Left forelimb (tissue), 1 donor: ENCODE data around the gene EFNA2.
"Not testable (repeated sequence)": the region's sequence is repeated elsewhere in the genome, so short reads cannot be mapped to it uniquely, and the experiment has no call there.

Experiments
- DNase-seq: peaks from one replicate; pipeline ENCODE4 v3.0.0-alpha.2; 2018; ENCODE audit warnings: low spot score

The EFNA2 gene

DNA sequence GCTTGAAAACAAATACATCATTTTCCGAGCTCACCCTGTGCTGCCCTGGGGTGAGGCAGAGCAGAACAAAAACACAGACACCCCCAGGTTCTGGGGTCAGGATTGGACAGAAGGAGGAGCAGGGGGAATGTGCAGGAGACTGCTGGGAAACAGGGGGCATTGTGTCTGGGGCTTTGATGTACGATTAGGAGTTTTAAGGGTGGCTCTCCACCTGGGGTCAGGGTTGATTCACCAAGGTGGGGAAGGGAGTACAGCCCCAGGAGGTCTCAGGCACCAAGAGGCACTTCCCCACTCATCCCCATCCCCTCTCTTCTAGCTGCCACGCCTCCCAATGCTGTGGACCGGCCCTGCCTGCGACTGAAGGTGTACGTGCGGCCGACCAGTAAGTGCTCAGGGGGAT, 12.6 kb downstream of the EFNA2 start:
- DNase-seq: no peak

DNA sequence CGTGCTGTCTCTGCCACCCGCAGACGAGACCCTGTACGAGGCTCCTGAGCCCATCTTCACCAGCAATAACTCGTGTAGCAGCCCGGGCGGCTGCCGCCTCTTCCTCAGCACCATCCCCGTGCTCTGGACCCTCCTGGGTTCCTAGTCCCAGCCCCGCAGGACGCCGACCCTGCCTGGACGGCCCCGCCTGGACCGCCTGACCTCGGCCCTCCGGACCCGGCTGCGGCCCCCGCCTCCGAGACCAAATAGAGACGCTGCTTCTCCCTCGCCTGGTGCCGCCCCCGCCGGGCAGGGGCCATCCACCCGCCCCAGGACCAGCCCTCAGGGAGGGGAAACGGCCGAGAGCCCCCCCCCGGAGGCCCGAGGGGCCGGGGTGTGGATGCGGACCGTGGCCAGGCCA, 14.1 kb downstream of the EFNA2 start:
- no peak for DNase-seq

DNA sequence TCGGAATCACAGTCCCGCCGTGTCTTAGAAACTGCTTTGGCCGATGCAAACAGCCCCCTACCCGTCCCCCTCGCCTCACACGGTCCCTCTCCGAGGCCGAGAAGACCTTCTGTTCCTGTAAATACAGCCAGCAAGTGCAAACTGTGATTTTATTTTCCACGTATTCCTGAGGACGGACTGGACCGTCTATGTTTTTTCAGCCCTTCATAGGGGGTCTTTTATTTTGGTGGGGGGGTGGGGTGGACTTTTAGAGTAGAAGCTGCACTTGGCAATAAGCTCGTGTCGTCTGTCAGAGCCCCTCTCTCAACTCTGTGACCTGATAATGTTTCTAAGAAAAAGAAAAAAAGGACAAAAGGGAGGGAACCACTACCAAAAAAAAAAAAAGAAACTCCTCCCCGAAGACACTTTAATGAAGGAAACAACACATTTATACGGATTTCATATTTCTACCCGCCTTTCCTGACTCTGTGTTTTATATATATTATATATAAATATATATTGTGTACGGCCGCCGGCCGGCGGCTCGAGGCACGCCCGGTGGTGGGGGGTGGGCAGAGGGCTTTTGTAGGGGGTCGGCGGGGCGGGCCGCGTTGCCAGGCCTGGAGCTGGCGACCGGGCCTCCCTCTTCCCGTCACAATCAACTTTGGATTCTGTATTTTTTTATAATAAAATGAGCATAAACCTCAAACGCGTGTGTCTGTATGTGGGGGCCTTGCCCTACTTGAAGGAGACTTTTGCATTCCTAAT, 15.2 kb downstream of the EFNA2 start:
- no peak for DNase-seq

DNA sequence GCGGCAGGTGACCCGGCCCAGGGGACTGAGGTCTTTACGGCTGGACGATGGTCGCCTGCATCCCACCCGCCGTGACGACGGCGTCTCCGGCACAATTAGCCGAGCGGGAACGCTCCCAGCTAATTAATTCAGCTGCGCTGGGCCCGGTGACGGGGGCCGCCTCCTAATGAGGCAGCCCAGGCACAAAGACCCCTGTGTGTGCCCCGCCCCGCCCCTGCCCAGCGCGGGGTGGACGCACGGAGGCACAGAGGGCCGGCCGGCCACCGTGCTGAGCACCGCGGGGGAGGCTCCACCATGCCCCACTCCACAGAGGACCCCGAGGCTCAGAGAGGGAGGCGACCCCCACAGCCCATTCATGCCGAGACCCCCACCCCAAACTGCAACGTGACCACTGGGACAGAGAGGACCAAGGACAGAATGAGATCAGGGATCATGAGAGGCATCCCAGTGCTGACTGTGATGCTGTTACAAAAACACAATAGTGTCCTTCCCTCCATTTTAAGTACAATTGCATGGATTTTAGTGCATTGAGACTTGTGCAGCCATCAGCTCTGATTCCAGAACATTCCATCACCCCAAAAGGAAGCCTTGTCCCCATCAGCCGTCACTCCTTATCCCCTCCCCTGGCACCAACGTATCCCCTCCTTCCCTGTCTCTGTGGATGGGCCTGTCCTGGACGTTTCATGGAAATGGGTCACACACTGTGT, 17.0 kb downstream of the EFNA2 start:
- no peak for DNase-seq

DNA sequence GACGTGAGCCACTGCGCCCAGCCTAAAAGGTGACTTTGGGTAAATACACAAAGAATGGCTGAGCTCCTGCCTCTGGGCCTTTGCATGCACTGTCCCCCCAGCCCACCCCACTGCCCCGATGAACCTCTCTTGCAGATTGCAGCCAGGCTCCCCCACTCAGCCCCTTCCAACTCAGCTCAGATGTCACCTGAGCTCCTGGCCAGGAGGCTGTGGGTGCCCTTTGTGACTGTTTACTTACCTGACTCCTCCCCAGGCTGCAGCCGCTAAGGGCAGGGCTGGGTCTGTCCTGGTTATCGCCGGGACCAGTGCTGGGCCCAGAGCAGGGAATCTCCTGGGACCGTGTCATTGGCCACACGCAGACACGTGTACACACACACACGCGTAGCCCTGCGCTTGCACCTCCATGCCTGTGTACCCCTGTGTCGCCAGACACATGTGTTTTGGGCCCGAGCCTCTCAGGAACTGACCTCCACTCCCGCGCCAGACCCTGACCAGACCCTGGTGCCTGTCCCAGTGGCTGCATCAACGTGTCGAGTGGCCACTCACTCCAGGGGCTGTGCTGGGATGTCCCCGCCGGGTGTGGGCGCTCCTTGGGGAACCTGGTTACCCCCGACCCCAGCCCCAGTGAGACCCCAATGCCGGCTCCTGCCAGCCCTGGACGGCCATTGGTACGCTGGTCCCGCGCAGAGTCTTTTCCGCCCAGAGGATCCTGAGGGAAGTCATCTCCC, 18.7 kb downstream of the EFNA2 start:
- no peak for DNase-seq

DNA sequence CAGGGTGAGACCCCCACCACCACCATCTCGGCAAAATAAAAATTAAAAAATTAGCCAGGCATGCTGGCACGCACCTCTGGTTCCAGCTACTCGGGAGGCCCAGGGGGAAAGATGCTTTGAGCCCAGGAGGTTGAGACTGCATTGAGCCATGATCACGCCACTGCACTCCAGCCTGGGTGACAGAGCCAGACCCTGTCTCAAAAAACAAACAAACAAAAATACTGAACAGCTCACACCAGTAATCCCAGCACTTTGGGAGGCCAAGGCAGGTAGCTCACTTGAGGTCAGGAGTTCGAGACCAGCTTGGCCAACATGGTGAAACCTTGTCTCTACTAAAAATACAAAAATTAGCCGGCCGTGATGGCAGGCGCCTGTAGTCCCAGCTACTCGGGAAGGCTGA, 19.7 kb downstream of the EFNA2 start:
- DNase-seq: not testable (repeated sequence)

DNA sequence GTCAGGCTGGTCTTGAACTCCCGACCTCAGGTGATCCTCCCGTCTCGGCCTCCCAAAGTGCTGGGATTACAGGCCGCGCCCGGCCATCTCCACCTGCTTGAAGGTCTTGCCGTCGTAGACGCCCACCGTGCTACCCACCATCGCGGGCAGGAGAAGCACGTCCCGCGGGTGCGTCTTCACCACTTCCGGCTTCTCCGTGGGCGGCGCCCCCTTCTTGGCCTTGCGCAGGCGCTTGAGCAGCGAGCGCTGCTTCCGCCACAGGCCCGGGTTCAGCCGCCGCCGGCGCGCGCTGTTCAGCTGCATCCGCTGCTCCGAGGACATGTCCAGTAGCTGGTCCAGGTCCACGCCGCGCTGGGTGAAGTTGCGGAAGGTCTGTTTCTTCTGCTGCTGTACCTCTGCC, 21.6 kb downstream of the EFNA2 start:
- DNase-seq: no peak

DNA sequence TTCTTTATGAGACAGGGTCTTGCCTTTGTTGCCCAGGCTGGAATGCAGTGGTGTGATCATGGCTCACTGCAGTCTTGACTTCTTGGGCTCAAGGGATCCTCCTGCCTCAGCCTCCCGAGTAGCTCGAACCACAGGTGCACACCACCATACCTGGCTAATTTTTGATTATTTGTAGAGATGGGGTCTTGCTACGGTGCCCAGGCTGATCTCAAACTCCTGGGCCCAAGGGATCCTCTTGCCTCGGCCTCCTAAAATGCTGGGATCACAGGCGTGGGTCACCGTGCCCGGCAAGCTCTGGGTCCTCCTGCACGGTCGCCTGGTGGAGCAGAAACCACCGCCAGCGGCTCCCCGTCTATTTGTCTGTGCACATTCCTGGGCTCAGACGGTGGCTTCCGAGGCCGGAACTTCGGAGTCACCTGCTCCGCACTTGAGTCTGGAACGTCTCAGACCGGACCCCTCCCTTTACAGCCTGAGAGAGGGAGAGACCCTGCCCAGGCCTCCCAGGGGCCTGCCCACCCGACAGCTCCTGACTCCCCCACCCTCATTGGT, 22.2 kb downstream of the EFNA2 start:
- DNase-seq: no peak

DNA sequence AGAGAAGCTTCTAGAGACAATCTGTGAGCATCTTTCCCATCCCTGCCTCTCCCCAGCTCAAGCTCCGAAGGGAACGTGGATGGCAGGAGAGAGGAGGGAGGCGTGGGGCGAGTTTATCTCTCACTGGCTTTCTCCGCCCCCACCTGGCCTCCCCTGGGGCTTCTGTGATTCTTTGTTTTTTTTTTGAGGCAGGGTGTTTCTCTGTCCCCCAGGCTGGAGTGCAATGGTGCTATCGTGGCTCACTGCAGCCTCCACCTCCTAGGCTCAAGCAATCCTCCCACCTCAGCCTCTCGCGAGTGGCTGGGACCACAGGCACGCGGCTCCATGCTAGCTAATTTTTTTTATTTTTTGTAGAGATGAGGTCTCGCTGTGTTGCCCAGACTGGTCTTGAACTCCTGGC, 23.0 kb downstream of the EFNA2 start:
- DNase-seq: no peak

DNA sequence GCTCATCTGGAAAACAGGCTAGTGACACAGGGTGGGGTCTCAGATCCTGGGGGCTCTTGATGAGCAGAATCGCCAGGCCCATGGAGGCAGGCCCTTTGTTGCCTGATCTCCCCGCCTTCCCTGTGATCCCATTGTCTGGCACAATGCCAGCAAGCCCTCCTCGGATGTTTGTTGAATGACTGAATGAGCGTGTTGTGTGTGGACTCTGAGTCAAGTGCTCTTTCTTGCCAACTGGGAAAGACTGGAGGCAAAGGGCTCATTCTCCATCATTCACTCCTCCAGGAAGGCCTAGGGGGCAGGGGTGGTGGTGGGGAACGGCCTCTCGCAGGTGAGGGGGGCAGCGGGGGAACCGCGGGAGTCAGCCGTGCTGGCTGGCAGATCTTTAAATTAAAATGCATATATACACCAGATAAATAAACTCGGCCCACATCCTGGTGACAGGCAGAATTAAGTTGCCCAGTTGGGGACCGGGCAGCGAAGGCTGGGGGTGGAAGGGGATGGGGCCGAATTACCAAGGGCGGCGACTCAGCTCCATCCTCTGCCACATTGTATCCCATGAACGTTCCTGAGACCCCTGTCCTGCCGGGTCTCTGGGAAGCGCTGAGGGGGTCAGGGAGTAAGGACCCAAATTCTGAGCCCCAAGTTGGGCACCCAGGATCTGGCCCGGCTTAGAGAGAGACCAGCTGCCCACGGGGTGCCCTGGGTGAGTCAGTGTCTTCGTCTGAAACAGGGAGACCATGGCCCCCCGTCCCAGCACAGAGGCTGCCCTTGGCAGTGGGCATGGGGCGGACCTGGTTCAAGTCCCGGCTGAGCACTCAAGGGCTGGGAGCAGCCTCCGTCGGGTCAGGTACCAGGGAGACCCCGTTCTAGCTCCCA, 24.5 kb downstream of the EFNA2 start:
- DNase-seq: no peak

DNA sequence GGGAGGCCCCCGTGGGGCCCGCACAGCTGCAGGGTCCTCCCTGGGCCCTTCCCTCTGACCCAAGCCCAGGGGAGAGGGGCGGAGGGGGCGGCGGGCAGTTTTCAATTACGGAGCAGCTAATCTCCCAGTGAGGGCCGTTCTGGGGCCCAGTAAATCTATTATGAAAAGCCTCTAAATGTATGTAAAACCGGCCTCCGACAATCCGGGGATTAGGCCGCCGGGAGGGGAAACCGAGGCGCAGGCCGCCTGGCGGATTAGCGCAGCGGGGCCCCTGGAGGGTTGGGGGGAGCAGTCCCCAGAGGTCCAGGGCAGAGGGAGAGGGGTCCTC, 25.1 kb downstream of the EFNA2 start:
- DNase-seq: no peak

DNA sequence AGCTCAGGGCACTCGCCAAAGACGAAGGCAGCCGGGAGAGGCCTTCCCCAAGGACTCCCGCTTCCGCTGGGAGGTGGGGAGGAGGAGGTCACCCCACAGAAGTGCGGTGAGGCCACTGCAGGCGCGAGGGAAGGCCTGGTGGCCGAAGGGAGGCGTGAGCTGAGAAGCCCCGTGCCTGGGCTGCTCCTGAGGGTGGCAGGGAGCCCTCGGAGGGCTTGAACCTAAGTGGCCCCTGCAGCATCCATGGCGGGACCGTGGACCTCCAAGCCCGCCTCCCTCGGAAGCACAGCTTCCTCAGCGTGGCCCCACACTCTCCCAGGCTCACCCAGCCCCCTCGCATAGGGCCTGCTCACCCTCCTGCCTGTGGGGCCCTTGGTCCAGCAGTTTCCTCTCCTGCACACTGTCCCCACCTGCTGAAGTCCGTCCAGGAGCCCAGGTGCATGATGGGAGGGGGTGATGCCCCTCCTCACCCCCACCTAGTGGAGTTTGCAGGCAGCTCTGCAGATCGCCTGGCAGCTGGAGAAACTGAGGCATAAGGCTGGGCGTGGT, 25.9 kb downstream of the EFNA2 start:
- DNase-seq: no peak

DNA sequence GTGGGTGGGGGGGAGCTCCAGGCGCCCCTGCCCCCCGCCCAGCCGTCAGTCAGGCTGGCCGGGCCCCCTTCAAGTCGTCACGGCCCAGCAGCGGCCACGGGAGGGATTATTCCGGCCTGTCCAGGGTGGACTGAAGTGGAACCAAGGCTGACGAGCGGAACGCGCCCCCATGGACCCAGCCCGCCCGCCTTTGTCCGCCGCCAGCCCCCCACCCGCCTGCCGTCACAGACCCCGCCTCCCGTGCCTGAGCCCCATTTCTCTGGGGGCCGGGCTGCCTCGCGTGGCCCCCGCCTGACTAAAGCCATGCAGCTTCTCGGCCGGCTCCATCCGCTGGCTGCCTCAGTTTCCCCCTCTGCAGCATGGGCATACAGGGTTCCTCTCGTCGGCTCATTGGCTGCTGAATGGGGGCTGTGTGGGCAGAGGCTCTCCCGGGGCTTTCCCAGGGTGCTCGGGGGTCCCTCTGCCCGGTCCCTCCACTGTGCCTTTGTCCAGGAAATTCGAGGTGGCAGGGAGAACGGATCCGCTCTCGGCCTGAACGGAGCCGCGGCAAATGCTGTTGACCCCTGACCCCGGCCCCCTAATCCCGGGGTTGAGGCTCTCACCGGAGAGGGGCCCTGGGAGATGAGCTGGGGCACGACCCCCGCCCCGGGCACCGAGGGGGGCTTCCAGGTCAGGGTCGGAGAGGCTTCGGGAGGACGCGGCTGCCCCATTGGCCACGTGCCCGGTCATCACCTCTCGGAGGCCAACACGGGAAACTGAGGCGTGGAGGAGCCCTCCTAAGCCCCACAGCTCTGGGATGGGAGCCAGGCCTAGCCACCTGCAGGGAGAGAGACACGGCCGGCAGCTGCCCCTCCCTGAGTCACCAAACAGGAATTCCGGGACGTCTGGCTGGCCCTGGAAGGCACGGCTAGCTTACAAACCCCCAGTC, 27.4 kb downstream of the EFNA2 start:
- DNase-seq: no peak

DNA sequence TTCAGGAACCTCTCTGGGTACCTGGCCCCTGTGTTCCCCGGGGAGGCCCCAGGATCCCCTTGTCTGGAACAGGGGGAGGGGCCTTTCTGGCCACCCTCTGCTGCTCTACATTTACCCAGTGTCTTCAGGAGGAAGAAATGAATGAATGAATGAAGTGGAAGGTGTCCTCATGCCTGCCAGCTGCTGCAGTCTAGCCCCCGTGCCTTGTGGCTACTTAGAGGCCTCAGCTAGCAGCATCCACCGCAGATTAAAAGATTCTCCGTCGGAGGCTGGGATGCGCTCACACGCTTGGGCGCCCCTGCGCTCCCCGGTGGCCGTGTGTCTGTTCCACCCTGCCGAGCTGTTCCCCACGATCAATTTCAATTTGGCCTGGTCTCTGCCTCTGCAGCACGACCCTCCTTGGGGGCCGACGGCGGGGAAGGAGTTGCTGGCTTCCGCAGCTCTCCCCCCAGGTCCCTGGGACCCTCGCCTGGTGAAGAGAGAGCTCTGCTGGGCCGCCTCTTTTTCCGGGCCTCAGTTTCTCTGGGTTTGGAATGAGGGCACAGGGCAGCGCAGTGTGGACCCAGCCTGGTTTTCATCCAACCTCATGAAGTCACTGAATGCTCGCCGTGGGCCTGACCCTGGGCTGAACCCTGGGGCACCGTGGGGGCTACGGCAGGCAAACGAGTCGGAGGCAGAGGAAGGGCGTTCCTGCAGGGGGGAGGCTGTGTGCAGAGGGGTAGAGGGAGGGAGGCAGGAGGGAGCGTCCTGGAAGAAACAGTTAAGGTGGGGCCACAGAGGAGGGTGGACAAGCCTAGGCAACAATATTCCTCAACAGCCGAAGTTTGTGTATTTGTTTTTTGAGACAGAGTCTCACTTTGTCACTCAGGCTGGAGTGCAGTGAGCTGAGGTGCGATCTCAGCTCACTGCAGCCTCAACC, 28.3 kb downstream of the EFNA2 start:
- DNase-seq: no peak

DNA sequence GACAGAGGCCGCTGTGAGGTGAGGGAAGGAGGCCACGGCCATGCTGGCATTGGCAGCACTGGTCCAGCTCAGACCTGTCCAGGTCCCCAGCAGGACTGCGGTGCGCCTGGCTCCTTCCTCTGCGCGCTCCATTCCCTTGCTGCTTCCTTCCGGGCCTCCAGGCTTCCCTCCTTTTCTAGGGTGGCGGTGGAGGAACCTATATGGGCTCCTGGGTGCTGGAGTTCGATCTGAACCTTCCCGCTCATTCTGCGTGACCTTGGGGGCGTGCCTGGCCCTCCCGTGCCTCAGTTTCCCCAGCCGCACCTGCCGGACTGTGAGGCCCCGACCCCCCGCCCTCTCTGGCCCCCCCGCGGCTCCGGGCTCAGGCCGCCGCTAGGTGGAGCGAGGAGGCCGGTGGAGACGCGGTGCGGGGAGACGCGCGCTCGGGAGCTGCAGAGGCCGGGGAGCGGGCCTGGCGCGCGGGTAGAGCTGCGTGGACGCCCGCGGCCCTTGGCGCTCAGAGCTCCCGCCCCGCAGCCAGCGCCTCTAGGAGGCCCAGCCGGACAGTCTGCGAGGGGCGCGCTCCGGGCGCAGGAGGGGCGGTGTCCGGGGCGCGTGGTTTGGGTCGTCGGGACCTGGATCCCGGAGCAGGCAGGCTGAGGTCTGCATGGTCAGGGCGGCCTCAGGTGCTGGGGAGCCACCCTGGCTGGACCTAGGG, 29.9 kb downstream of the EFNA2 start:
- DNase-seq: no peak

DNA sequence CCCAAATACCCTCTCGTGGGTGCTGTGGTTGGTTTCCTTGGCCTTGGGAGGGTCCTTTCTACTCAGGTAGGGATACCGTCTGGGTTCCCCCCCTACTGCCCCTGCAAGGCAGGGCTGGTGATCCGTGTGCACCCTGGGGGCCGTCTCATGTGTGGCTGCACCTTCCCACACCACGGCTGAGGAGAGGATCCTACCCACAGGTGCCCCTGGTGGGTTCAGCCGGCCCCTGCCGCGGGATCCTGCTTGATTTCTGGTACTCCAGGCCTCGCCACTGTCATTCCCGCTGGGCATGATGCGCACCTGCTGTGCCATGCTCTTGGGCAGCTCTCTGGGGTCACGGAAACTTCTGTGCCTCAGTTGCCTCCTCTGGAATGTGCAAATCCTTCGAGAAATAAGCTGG, 30.8 kb downstream of the EFNA2 start:
- no peak for DNase-seq

DNA sequence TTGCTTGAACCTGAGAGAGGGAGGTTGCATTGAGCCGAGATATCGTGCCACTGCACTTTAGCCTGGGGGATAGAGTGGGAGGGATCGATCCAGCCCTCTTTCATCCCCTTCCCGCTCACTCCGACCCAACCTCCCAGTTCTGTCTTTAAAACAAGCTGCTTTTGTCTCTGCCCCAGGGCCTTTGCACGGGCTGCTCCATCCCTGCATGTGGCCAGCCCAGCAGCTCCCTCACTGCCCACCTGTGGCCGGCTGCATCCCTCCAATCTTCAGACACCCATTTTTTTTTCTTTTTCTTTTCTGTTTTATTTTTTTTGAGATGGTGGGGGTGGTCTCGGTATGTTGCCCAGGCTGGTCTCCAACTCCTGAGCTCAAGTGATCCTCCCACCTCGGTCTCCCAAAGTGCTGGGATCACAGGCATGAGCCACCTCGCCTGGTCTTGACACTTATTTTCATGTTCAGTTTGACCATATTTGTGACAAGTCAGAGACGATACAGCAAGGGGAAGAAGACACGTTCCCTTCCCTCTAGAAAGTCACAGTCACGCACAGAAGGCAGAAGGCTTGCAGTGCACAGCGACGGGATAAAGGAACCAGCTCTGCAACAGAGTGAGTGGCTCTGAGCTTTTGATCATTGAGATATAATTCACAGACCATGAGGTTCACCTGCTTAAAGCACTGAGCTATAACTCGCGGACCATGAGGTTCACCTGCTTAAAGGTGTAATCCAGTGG, 31.8 kb downstream of the EFNA2 start:
- no peak for DNase-seq
